WI38 (cell line): ENCODE measurements around the gene CUEDC2.

Experiments used
- H3K4me3 ChIP-seq: 2 replicates; pipeline ENCODE4 v1.5.1; 2011; ENCODE audit warnings: low read depth, mild to moderate bottlenecking, control low read depth, low read length
- CTCF ChIP-seq: IDR thresholded peaks from 2 replicates; pipeline ENCODE4 v1.5.1; 2012; ENCODE audit warnings: low read depth, mild to moderate bottlenecking, control low read depth, low read length

Gene CUEDC2

GRCh38 chr10:102396730-102397151 is 35.6 kb downstream of the CUEDC2 start:
- peak overlapping the region; percentile 84 for H3K4me3 ChIP-seq
- no peak for TF ChIP-seq CTCF

- H3K4me3 ChIP-seq: peak overlapping the region; percentile 84
- no peak for TF ChIP-seq CTCF
Observed at GRCh38 chr10:102396317-102396650, 36.1 kb downstream of the CUEDC2 start.

GRCh38 chr10:102395400-102396316 is 36.7 kb downstream of the CUEDC2 start, which contains the start of gene NFKB2:
Gene NFKB2 (plus strand): TSS chr10:102395705. CDS start chr10:102395960, 255 bp downstream.
- H3K4me3 ChIP-seq: peak within 1 kb of the TSS; percentile 84
- no peak for TF ChIP-seq CTCF

GRCh38 chr10:102394801-102395399 is 37.5 kb downstream of the CUEDC2 start:
- peak overlapping the region; percentile 84 for H3K4me3 ChIP-seq
- no peak for TF ChIP-seq CTCF

- no peak for TF ChIP-seq CTCF
- H3K4me3 ChIP-seq: peak overlapping the region; percentile 84
Observed at GRCh38 chr10:102394079-102394800, 38.1 kb downstream of the CUEDC2 start.

- peak overlapping the region; percentile 84 for H3K4me3 ChIP-seq
- peak; percentile 92 for TF ChIP-seq CTCF
Observed at GRCh38 chr10:102393411-102394078, 38.8 kb downstream of the CUEDC2 start.
